ENCODE data around the gene CPED1. TPM values are rescaled to one million over a fixed set of nuclear protein-coding genes. Genes with fewer than 3 reads are reported as not detected.

CPED1 gene
- total RNA-seq, 3 donors from 2014 or later (not counting 1 experiment from before 2014, with no cell fraction given) = 0.50 to 1.3 (median 0.96) TPM

DNA sequence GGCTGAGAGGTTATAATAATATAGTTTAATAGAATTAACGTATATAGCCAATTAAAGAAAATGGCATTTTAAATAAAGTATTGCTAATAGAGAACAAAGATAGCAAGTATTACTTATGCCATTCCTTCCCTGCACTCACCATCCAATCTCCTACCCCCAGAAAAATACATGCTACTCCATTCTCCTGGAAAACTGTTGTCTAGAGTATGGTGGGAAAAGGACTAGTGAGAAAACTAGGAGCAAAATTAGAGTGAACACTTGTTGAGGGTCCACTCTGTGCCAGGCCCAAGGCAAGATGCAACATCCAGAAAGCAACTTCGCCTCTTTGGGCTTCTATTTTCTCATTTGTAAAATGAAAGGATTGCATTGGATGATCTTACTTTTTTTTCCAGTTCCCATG lies 149.1 kb downstream of the CPED1 start:
- H3K36me3 Mint-ChIP-seq = no peaks in the 10 kb centered on the region
- Histone ChIP-seq H3K9me3 (ENCODE audit: control insufficient read depth, insufficient read depth, low read length) (no peaks in the 10 kb centered on the region), H3K4me1 (ENCODE audit: control insufficient read depth, insufficient read depth, low read length) (no peaks in the 10 kb centered on the region), H3K36me3 (ENCODE audit: control insufficient read depth, insufficient read depth, low read length) (no peaks in the 10 kb centered on the region), H3K27ac (ENCODE audit: low read length) (no peak overlapping the region), H3K27me3 (ENCODE audit: control insufficient read depth, insufficient read depth, low read length) (no peaks in the 10 kb centered on the region), H3K4me3 (ENCODE audit: low read length) (peak overlapping the region; percentile 40)
- TF ChIP-seq CTCF (IDR thresholded peaks at IDR 0.05) = no peak
- DNase-seq (no peak), ATAC-seq (no peak)
- WGBS (ENCODE audit: insufficient coverage) = 100% methylated on average over 1 of the region's 2 CpGs
- H3K4me1 Mint-ChIP-seq = peaks cover 9 to 10% of the 10 kb centered on the region in 2 donors
- no peaks in the 10 kb centered on the region for H3K27me3 Mint-ChIP-seq (ENCODE audit: low read depth in 2 of 2)
- no peaks in the 10 kb centered on the region for H3K9me3 Mint-ChIP-seq
- intact Hi-C loops (cut with micrococcal nuclease) = no loop called here
- peak overlapping the region in 1 of 2 donors; percentile 88 for H3K27ac Mint-ChIP-seq
- H3K4me3 Mint-ChIP-seq = peak overlapping the region; percentile 86

DNA sequence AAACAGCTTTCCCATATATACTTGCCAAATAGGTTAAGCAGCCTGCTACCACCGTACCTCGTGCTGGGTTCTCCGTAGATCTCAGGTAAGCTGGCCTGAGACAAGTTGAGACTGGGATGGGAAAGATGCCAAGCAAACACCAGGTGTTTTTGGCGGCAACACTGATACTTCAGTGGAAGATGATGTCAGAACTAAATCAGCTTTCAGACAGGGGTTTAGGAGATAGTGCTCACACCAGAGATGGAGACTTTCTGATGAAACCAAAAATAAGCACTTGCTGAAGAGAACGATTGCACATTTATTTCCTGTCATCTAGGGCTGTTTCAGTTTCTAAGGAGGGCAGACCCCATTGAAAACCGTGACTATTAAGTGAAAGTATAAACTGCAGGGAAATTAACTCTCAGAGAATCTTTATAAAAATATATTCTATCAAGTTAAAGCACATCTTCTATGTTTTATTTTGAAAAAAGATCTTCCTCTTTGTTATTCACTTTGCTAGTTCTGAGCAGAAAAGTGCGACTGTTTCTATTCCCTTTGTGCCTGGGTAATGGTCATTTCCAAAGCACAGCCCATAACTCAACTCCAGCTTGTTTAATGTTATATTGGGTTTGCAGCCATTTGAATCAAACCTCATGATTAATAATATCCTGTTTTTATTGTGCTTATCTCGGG lies 149.9 kb downstream of the CPED1 start:
- intact Hi-C loops (cut with micrococcal nuclease) = no loop called here
- no peaks in the 10 kb centered on the region for H3K9me3 Mint-ChIP-seq
- H3K4me3 Mint-ChIP-seq = peak overlapping the region; percentile 86
- no peaks in the 10 kb centered on the region for H3K36me3 Mint-ChIP-seq
- WGBS (ENCODE audit: insufficient coverage) = 46% methylated on average over 5 of the region's 8 CpGs
- ATAC-seq (peak; percentile 86 to 93 (median 91)), DNase-seq (peak in 1 of 2 donors; percentile 1)
- no peaks in the 10 kb centered on the region for H3K4me1 ChIP-seq (ENCODE audit: control insufficient read depth, insufficient read depth, low read length)
- no peaks in the 10 kb centered on the region for H3K27me3 ChIP-seq (ENCODE audit: control insufficient read depth, insufficient read depth, low read length)
- H3K27ac Mint-ChIP-seq = peak overlapping the region; percentile 79 to 88
- H3K27ac ChIP-seq (ENCODE audit: low read length) = peak overlapping the region; percentile 62
- H3K4me3 ChIP-seq (ENCODE audit: low read length) = peak overlapping the region; percentile 40
- no peak for TF ChIP-seq CTCF (IDR thresholded peaks at IDR 0.05)
- H3K4me1 Mint-ChIP-seq = peaks cover 9 to 10% of the 10 kb centered on the region in 2 donors
- no peaks in the 10 kb centered on the region for H3K27me3 Mint-ChIP-seq (ENCODE audit: low read depth in 2 of 2)
- H3K9me3 ChIP-seq (ENCODE audit: control insufficient read depth, insufficient read depth, low read length) = no peaks in the 10 kb centered on the region
- no peaks in the 10 kb centered on the region for H3K36me3 ChIP-seq (ENCODE audit: control insufficient read depth, insufficient read depth, low read length)

GRCh38 chr7:121139427-121139826 lies 150.9 kb downstream of the CPED1 start:
- peaks cover 9 to 10% of the 10 kb centered on the region in 2 donors for H3K4me1 Mint-ChIP-seq
- no peak for TF ChIP-seq CTCF (IDR thresholded peaks at IDR 0.05)
- H3K27me3 Mint-ChIP-seq (ENCODE audit: low read depth in 2 of 2) = no peaks in the 10 kb centered on the region
- no peak overlapping the region for H3K4me3 ChIP-seq (ENCODE audit: low read length)
- H3K27me3 ChIP-seq (ENCODE audit: control insufficient read depth, insufficient read depth, low read length) = no peaks in the 10 kb centered on the region
- no peaks in the 10 kb centered on the region for H3K9me3 ChIP-seq (ENCODE audit: control insufficient read depth, insufficient read depth, low read length)
- no peaks in the 10 kb centered on the region for H3K9me3 Mint-ChIP-seq
- H3K36me3 Mint-ChIP-seq = no peaks in the 10 kb centered on the region
- H3K4me1 ChIP-seq (ENCODE audit: control insufficient read depth, insufficient read depth, low read length) = no peaks in the 10 kb centered on the region
- H3K36me3 ChIP-seq (ENCODE audit: control insufficient read depth, insufficient read depth, low read length) = no peaks in the 10 kb centered on the region
- no peak overlapping the region for H3K4me3 Mint-ChIP-seq
- WGBS (ENCODE audit: insufficient coverage) = 96% methylated on average over 2 of the region's 3 CpGs
- intact Hi-C loops (cut with micrococcal nuclease) = no loop called here
- no peak for ATAC-seq
- DNase-seq = no peak
- no peak overlapping the region for H3K27ac ChIP-seq (ENCODE audit: low read length)
- H3K27ac Mint-ChIP-seq = no peak overlapping the region

GRCh38 chr7:121140790-121141189 lies 152.3 kb downstream of the CPED1 start:
- intact Hi-C loops (cut with micrococcal nuclease) = no loop called here
- ATAC-seq = no peak
- Mint-ChIP-seq H3K4me1 (peaks cover 9 to 10% of the 10 kb centered on the region in 2 donors), H3K4me3 (no peak overlapping the region), H3K36me3 (no peaks in the 10 kb centered on the region), H3K9me3 (no peaks in the 10 kb centered on the region), H3K27ac (no peak overlapping the region), H3K27me3 (ENCODE audit: low read depth in 2 of 2) (no peaks in the 10 kb centered on the region)
- Histone ChIP-seq H3K27me3 (ENCODE audit: control insufficient read depth, insufficient read depth, low read length) (no peaks in the 10 kb centered on the region), H3K27ac (ENCODE audit: low read length) (no peak overlapping the region), H3K4me1 (ENCODE audit: control insufficient read depth, insufficient read depth, low read length) (no peaks in the 10 kb centered on the region), H3K9me3 (ENCODE audit: control insufficient read depth, insufficient read depth, low read length) (no peaks in the 10 kb centered on the region), H3K36me3 (ENCODE audit: control insufficient read depth, insufficient read depth, low read length) (no peaks in the 10 kb centered on the region), H3K4me3 (ENCODE audit: low read length) (no peak overlapping the region)
- no peak for DNase-seq
- 18% methylated on average over 1 of the region's 1 CpG for WGBS (ENCODE audit: insufficient coverage)
- no peak for TF ChIP-seq CTCF (IDR thresholded peaks at IDR 0.05)

Measured in natural killer cell (primary cell).